ENCODE data around the gene RGS21.
A peak's percentile ranks its signal among the peaks of the same experiment; 100 is the strongest.
"Not testable (repeated sequence)": the region's sequence is repeated elsewhere in the genome, so short reads cannot be mapped to it uniquely, and the experiment has no call there.

RGS21 gene, protein sequence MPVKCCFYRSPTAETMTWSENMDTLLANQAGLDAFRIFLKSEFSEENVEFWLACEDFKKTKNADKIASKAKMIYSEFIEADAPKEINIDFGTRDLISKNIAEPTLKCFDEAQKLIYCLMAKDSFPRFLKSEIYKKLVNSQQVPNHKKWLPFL

DNA sequence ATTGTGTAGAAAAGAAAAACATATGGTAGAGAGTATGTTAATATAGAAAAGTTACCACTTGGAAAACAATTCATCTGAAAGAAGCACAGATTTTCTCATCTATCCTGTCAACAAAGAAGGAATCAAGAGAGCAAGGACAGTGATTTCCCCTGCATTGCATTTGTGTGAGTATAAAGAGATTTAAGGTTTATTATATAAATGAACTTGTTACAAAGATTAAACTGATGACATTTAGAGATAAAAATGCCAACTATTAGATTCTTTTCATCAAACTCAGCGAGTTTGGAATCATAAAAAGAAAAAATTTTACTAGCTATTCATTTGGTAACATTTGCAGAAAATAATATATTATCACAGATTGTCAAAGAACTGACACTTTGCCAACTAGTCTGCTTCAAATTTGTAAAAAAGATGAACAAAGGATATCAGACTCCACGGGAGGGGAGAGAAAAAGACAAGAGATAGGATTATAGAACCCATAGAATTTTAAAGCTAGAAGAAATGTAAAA, at the start of gene RGS21:
Gene RGS21, plus strand, starts transcription at position 51 of the 509 bp plus-strand sequence. CDS start 26,045 bp downstream, outside the sequence.
- no peak for DNase-seq

DNA sequence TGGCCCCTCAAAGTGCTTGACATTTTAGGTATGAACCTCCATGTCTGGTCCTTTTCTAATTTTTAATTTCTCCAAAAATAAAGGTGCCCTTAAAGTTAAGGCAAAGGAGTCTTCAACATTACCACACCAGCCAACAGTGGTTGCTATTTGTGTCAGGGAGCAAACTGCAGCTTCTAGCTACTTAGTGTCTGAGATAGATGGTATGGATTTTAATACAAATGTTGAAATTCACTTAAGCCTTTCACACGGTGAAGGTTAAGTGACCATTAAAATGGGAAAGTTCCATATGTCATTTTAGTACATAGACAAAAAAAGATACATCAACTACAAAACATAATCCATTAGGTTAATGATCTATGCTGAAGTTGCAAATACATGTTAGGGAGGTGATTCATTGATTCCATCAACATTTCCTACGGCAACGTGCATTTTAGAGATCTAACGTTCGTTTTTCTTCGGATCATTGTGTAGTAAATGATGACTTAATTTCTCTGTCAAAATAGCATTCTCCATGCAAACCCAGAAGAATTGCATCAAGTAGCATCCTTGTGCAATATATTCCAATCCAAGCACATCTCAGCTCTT, 48.2 kb upstream of the RGS21 start:
- no peak for DNase-seq

DNA sequence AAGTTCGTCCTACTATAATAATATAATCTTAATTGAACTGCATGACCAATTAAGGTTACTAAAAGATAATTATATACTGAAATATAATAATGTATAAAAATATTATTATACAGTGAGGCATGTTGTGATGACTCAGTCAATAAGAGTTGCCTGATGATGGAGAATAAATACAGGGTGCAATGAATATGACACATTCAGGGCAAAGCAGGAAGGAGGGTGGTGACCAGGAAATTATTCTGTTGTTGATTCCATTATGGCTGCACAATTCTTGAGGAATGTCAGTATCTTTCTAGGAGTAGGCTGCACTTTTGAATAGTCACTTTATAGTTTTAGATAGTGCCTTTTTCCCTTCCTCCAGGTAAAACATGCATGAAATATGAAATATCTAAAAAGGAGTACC, 46.4 kb upstream of the RGS21 start:
- no peak for DNase-seq

DNA sequence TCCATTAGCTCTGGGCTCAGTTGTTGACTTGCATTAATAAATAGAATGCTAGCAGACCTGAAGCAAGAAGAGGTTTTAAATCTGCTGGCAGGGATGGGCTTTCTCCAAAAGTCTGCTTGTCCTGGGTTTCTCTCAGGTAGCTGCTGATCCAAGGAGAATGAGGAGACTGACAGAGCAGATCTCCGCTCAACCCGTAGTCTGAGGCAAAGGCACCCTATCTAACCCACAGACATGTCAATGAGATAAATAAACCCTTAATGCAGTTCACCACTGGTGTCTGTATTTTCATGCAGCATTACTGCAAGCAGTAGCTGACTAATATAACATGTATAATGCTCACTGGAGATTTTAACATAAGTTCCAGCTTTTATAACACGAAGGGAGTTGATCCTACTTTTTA, 44.1 kb upstream of the RGS21 start:
- DNase-seq, result no peak

DNA sequence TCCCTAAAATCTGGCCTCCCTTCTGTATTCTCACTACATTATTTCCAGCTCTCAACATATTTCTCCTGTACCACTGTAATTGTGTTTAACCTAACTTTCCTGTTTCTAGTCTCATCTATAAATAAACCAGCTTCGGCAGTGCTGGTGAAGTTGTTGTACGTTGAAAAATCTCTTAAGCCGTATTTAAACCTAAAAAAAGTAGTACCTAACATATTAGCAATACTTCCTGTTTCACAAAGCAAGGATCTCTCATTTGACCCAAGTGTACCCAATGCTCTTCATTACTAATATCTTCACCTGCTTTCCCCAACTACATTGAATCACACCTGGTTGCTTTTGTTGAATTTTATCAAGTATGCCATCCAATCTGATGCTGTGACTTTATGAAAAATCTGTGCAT, 42.2 kb upstream of the RGS21 start:
- no peak for DNase-seq

DNA sequence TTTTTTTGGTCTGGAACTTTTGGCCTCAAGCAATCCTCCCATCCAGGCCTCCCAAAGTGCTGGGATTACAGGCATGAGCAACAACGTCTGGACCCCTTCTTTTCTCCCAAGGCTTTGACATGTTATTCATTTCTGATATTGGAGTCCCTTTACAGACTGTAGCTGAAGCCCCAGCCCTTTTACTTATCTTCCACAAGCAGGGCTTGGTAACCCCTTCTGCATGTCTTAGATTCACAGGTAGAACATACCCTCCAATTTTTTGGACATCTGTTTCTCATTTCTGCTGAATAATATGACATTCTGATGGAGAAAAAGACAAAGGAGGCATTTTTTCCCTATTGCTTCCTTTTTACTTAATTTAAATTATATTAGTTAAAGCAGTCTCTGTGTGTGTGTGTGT, 39.2 kb upstream of the RGS21 start:
- no peak for DNase-seq

DNA sequence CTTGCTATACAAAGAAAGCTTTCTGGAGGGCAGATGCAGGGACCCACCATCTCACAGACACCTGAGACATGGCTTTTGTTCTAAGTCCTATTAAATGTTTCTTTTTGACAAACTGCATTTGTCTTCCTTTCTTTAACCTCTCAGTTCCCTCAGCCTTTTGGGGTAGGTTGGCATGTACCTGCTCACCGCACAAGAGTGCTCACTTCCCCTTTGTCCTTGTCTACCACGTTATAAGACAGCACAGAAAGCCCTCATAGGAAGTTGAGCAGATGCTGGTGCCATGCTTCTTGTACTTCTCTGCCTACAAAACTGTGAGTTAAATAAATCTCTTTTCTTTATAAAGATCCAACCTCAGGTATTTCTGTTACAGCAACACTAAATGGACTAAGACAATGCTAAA, 31.9 kb upstream of the RGS21 start:
- no peak for DNase-seq

DNA sequence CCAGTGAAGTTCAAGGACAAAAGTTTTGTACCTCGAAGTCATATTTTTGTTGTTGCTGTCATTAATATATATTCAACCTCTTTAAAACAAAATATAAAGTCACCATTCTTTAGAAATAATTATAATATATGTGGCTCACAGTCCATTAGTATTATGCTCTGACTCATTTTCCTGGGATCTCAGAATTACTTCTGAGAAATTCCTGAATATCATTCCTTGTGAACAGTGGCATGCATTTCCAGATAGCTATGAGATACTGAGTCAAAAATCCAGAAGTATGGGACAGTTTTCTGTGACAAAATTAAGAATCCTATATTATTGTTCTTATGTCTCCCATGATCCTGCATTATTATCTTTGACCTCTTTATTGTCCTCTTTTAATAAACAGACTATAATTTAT, 13.8 kb upstream of the RGS21 start:
- DNase-seq, result no peak

DNA sequence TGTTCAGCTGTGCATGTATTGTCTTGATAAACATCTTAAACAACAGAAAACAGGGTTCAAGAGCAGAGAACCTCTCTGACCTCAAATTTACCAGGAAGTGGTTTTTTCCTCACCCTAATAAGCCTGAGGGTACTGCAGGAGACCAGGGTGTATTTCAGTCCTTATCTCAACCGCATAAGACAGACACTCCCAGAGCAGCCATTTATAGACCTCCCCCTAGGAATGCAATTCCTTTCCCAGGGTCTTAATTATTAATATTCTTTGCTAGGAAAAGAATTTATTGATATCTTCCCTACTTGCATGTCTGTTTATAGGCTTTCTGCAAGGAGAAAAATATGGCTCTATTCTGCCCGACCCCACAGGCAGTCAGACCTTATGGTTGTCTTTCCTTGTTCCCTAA, 8.5 kb upstream of the RGS21 start:
- DNase-seq, result not testable (repeated sequence)

DNA sequence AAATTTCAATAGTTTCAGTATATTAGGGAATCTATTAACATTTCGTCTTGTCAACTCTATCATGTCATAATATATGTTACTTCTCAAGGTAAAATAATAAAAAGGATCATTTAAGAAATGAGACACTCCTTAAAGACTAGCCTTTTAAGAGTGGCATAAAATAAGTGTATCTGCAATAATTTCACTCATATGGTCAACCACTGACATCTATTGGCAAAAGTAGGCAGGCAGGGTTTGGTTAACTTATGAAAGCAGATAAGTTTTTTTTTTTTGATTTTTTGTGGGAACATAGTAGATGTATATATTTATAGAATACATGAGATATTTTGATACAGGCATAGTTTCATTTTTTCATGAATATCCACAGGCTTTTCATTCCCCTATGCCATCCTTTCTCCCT, 5.5 kb upstream of the RGS21 start:
- no peak for DNase-seq

DNA sequence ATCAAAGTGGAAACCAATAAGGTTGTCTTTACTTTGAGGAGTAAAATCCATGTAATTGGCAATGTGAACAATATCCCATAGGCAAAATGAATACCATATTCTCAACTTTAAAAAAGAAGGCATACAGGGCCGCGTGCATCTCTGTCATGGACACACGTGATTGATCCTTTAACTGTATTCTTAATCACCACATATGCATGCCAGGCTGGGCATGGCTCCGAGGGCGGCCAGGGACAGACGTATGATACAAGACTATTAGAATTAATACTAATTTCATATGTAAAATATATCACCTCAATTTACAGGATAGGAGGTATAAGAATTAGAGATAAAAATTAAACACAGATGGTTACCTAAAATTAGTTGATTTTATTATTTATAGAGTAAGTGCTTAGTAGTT, 11.2 kb downstream of the RGS21 start:
- DNase-seq, result no peak

DNA sequence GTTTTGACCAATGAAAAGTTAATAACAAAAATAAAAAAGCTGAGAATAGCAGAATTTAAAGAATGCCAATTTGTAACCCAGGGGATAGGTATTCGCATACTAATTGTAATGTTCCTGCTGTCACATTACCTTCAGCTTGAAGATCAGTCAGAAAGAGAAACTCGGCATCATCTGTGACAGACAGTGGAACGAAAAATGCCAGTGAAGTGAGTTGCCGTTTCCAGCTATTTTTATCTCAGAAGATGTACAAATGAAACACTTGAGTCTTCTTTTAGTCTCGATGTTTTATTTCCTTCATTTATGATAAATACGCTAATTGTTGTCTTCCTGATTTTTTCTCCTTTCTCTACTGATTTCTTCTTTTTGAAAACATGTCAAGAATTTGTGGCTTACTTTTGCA, 26.1 kb downstream of the RGS21 start:
- DNase-seq, result no peak

DNA sequence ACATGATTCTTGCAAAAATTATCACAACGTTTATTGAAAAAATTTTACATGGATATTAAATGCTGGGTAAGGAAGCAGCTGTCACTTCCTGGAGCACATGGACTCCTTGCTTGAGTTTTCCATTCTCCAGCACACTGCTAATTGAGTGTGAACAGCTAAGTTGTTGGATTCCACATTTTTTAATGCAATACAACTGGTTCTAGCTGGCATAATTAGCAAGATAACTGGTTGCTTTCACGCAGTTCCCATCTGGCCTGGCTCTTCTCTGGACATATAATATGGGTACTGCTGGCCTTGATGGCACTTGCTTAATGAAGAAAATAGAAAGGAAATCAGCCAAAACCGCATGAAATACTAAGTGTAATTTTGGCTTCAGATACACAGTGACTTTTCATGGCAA, 26.6 kb downstream of the RGS21 start:
- DNase-seq, result no peak

DNA sequence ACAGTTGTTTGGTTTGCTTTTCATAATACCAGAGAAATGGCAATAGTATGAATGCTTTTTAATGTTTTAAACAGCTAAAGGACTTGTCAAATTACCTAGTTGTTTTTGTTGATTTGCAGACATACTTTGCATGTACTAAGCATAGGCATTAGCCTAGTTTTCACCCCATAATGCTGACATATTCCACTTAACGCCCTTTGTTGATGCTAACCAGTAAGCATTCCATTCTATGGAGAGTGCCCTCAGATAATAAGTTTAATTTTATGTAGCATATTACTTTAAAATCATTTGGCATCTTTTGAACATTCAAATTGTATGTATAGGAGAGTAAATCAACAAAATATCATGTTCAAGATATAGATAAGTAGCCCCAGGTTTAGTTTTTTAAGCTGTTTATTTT, 32.5 kb downstream of the RGS21 start:
- no peak for DNase-seq

DNA sequence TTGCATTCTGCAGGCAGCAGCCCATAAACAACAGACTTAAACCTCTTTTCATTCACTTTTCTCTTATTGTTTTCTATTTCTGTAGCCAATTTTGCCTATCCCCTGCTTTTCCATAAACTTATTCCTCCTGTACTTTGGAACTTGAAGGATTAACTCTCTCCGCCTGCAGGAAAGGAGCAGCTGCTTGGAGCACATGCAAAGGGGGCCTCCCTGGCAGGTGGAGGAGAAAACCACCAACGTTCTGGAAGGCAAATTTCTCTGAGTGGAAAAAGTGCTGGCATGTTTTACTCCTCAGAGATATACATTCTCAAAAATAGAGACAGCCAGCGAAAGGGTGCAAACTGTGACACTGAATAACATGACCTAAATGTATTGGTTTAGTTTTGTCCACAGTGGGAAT, 33.6 kb downstream of the RGS21 start:
- DNase-seq, result peak; percentile 58

DNA sequence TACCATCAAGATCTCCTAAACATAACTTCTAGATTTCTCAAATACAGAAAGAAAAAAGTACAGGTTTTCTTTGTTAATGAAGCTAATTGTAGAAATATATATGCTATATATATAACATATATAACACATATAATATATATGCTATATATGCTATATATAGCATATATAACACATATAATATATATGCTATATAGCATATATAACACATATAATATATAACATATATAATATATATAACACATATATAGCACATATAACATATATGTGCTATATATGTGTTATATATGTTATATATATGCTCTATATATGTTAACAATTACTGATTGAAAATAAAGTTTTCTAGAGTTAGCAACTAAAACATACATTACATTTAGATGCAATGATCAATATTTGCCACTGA, 34.8 kb downstream of the RGS21 start:
- DNase-seq, result no peak

DNA sequence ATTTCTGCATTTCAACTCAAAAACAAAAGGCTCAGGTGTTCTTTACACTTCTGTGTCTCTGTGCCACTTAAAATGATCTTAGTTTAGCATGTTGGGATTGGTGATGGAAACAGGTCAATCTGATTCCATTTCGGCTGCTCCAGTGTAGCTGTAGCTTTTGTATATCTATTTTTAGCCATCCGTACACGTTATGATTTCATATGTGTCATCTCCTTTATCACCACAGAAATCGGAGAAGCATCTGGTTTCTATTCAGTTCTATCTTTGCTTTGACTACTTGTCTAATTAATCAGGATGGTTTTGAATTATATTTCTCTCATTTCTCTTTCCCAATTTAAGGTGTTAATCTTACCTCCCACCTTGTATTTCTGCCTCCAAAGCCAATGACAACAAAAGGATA, 41.1 kb downstream of the RGS21 start:
- peak; percentile 34 for DNase-seq

DNA sequence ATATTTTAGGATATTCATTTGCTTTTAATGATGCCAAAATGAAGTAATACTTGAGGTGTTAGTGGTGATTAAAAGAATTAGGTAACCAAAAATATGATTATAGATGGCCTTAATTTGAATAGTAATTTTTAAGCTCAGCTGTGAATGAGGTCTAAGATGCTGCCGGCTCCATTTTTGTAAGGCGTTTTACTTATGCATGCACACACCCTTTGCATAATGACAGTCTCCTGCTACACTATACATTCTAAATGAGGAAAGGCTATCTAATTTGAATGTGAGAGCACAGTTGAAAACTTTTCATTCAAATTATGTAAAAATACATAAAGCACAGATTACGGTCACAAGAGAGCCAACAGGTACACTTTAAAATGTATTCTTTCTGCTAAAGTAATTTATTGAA, 41.6 kb downstream of the RGS21 start:
- DNase-seq, result peak; percentile 83

DNA sequence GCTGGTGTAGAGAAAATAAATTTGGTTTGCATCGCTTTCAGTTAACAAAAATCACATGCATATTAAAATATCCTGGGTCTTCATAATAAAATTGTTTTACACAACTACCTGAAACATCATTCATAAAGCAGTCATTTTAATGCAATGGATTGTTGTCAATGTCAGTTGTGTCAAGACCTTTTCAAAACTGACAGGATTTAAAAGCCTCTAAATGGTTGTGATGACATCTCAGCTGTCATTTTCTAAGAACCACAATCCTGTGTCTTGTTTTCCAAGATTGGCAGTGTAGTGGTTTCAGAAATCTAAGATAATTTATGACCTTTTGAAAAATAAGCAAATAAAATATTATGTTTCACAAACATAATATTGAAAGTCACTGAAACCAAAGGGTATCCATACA, 42.0 kb downstream of the RGS21 start:
- no peak for DNase-seq

DNA sequence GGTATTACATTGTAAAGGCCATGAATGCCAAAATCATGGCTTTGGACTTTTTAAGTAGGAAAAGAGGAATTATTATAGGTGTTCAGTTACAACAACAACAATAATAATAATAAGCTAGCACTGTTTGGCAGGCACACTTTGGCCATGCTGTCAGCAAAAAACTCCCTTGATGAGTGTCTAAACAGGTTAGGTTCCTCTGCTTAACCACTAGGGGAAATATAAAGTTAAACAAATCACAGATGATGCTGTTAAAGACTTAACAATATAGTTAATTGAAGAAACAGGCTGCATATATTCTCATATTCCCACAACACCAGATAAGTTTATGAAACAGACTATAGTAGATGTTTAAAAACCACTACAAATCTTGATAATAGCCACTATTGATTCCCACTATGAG, 46.4 kb downstream of the RGS21 start:
- DNase-seq, result no peak

DNA sequence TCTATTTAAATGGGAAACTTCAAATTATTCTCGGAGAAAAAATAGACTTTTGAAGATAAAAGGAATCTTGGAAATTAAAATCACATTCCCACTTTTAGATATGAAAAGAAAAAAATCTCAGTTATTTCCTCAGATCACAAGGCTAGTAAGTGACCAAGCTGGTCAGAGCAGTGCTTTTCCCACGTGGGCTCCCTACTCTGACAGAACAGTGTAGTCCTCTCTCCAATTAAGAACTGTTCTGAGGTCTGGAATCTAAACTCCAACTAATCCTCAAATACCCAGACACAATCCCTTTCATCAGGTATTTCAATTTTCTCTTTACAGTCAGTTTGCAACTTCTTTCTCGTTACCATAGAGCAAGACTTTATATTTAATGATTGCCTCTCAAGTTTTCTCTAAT, 50.6 kb downstream of the RGS21 start:
- DNase-seq, result no peak

DNA sequence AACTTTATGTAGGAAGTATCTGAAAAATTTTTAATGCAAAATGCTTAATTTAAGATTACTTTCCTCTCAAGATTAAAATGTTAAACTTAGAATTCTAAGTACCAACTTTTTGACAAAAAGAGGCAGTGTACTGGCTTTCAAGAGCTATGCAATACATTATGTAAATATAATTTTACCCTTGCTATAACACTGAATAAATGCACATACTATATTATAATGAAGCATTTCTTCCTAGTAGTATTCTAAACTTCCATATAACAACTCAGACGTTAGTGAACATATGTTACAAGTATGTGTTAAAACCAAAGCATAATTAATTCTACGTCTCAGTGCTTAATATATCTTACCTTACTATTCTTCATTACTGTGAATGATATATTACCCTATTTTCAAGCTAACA, 58.5 kb downstream of the RGS21 start:
- no peak for DNase-seq

DNA sequence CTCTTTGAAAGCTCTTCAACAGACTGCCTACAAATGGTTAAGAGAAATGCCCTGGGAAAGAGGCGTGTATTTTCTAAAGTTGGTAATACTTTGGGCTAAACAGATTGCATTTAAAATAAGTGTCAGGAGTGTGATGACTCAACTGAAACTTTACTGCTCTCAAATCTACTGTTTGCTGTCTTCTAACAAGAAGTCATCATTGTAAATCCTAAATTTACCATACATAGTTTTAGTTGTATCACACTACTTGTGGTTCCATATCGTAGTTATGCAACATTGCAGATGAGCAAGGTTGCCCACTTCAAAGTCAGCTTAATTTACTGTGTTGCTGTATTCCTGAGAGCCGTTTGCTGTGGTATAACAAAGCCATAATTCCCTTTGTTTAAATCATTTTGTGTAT, 59.6 kb downstream of the RGS21 start:
- no peak for DNase-seq

DNA sequence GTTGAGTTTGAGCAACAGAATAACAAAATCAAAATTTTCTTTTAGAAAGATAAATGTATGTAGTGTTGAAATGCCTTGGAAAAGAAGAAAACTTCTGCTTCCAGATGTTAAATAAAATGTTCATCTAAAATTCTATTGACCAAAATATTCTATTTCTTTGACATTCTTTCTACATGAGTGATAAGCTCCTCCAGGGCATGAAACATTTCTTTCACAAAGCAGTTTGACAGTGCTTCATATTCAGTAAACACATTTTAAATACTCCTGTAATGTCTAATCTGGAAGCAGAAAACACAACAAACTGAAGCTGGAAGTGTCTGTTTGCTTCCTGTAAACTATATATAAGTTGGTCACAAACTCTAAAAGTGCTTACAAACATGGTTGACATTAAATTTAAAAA, 61.5 kb downstream of the RGS21 start:
- no peak for DNase-seq

DNA sequence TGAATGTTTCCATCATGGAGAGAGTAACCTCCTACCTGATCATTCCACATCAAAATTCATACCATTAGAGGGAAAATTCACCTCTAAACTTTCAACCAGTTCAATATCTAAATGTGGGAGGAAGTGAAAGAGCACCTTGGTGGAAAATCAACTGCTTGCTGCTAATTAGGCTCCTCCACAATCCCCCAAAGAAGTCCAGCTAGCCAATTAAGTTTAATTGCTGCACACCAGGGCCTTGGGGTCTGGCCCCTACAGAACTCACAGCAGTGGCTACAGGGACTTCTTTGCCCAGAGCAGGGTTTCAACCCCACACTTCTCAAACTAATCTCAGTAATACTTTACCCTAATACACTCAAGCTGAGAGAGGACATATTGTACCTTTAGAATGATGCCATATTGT, 62.1 kb downstream of the RGS21 start:
- DNase-seq, result no peak
